Fibroblast of peridontal ligament (primary cell): ENCODE data around the gene RAB6B.

ENCODE experiments used
- DNase-seq: peaks from one replicate; pipeline ENCODE4 v3.0.0-alpha.2; 2010; ENCODE audit errors: extremely low read depth

Gene RAB6B

DNA sequence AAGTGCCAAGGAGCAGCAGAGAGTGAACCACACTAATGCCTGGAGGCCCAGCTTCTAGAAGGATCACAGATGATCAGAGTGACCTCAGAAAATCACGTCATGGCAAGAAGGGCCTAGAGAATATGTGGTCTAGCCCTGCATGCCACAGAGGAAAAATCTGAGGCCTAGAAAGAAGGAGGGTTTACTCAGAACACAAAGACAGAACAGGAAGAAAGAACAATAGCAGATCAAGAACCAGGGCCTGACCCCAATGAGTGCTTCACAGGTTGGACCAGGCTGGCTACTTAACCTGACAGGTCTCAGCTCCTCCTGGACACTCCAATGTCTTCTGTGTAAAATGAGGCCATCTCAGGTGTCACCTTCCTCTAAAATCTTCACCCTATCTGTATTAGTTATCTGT is 14.2 kb downstream of the RAB6B start:
- no peak for DNase-seq

DNA sequence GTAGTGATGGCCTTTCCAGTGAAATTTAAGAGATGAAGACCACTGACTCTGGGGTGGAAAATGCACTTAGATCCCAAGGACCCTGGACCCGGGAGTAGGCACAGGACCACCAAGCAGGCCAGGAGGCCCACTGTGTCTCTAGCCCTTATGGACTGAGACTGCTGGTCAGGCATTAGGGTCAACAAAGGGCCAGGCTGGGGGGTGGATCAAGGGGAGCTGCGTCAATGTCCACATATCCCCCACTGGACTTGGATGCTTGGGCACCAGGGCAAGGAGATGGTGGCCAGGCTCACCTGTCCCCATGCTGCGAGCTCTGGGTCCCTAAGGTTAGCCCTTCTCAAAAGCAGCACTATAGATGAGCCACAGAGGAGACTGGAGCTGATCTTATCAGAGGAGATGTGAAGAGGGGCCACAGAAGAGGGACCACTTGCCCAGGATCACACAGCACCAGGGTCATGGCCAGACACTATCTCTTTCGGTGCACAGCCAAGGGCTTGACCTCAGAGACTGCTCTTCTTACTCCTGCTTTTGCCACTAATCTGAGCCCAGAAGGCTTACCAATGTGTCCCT is 14.7 kb downstream of the RAB6B start:
- DNase-seq: no peak

DNA sequence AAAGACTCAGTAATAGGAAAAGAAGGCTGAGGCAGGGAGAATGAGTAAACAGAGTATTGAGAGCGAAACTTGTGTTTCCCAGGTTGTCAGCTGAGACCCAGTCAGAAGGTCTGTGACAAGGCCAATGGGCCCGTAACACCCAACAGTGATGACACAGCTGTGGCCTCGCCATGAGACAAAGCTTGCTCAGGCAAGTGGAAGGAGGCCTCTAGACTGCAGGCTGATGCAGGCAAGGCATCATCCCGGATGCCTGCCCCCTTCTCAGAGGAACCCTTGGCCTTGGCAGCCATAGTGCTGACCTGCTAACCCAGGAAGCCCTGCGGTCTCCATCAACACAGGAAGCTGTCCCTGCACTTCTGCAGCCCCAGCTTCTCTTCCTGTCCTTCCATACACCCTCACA is 15.4 kb downstream of the RAB6B start:
- no peak for DNase-seq

DNA sequence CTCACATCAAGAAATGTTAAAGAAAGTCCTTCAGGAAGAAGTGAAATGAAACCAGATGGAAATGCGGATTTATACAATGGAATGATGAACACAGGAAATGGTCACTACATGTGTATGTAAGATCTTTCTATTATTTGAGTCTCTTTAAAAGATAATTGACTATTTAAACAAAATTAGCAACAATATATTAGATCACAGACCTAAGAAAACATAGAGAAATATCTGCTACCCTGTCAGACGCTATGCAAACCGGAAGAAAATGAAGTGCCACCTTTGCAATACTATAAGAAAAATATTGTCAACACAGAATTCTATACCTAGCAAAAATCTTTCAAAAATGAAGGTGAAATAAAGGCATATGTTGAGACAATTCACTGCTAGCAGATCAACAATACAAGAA is 17.2 kb downstream of the RAB6B start:
- DNase-seq: no peak

DNA sequence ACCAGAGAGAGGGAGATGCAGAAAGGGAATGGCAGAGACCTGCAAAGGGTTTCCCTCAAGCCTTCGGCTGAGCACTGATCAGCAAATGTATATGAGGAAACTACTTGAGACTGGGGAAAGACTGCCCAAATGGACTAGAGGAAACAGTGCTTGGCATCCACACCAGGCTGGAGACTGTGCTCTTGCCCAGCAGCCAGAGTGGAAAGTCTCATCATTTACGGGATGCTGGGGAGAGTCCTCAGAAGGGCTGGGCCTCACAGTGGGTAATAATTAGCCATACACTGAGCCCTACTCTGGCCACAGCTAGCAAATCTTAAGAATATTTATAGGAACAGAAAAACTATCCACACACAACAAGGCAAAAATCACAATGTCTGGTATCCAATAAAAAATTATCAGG is 18.5 kb downstream of the RAB6B start:
- no peak for DNase-seq

DNA sequence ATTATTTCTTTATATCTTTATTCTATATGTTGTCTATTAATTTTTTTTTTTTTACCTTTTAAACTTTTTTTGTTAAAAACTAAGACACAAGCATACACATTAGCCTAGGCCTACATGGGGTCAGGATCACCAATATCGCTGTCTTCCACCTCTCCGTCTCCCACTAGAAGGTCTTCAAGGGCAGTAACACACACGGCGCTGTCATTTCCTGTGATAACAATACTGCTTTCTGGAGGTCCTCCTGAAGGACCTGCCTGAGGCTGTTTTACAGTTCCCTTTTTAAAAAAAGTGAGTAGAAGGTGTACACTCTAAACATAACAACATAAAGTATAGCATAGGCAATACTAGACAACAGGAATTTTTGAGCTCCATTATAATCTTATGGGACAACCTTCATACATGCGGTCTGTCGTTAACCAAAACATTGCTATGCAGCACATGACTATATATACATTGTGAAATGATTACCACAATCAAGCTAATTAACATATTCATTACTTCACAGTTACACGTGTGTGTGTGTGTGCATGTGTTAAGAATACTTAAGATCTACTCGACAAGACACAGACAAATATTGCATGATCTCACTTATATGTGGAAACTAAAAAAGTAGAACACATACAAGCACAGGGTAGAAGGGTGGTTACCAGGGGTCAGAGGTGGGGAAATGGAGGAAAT is 20.8 kb downstream of the RAB6B start:
- DNase-seq: no peak

DNA sequence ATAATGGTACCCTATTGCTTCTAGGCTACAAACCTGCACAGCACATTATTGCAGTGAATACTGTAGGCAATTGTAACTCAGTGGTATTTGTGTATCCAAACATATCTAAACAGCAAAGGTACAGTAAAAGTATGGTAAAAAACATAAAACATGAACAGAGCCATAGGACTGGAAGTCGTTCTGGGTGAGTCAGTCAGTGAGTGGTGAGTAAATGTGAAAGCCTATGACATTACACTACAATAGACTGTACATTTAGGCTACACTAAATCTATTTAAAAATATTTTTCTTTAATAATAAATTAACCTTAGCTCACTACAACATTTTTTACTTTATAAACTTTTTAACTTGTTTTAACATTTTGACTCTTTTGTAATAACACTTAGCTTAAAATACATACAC is 21.3 kb downstream of the RAB6B start:
- no peak for DNase-seq

DNA sequence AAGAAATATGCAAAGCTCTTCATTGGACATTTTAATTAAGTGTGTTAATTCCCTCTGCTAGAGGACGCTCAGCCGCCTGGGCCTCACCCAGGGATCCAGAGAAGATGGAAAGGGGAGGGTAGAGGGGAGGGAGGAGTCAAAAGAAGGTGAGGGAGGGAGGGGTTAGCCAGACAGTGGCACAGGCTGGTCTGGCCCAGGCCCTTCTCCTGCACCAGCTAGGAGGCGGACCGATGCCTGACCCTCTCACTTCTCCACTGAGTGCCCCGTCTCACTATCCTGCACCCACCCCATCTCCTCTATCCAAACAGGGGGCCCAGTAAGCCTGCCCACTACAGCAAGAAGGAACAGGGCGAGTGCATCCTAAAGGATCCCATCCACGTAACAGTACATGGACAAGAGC is 22.9 kb downstream of the RAB6B start:
- DNase-seq: no peak

DNA sequence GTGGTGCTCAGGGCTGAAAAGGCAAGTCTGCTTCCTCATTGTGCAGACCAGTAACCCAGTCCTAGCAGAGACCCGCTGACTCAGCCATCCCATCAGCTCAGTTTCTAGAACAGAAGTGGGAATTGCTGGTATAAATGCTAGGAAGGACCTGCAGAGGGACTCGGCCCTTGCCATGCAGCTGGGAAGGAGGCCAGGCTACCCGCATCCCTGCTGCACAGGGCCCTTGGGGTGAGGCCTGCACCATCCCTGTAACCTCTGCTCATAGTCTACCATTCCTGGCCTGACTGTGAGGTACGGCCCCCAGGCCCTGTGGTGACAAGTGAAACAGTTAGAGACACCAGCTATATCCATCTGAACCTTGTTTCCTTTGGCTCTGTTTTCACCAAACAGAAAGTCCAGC is 23.5 kb downstream of the RAB6B start:
- DNase-seq: no peak

DNA sequence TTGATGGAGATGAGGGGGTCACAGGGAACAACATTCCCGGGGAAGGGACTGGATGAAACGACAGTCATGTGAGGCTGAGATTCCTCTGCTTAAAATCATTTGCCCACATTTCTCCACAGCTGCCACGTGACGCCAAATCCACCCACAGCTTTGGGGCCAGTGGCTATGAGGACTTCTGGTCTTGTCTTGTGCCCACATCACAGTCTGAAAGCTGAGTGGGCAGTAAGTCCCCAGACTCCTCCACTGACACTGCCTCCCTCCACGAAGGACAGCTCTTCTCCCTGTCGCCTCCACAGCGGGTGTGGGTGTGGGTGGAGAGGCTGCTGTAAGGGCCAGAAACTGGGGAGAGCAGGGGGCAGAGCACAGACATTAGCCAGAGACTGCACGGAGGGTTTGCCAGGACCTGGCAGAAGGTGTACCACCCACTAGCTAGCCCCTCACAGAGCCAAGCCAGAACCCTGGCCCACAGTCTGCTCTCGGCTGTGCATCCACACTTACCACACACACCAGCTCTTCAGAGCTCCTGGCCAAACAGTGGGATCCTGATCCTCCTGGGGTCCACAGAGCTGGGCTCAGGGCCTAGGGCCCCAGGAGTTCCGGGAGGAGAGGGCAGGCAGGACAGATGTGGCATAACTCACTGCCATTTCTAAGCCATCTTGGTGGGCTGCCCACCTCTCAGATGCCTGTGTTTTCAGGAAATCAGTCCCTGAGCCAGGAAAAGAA is 24.2 kb downstream of the RAB6B start:
- no peak for DNase-seq

DNA sequence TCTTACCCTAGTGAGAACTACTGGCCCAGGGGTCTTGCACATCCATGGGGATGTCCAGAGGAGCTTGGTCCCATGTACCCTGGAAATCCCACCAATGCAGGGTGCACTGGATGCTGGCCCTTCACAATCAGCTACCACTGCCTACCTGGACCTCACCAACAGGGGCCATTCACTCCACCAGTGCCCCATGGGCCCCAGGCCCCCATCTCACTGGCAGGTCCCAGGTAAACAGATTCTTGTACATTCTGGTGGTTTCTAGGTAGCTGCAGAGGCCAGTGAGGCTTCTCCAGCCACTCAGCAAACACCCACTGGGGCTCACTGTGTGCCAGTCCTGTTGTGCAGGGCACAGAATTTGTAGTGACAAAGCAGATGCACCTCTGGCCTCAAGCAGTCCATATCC is 24.9 kb downstream of the RAB6B start:
- DNase-seq: no peak

DNA sequence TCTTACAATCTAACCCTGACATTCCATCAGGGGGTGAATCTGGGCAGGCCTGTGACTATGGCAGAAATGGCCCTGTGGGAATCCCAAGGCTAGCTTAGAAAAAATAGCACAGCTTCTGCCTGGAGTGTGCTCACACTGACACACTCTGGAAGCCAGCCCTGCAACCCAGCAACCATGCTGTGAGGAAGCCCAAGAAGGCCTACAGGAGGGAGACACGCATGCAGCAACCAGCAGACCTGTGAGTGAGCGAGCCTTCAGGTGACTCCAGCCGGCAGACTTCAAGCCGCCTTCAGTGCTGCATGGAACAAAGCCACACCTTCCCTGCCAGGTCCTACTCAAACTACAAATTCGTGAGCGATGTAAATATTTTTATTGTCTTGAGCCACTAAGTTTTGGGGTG is 26.1 kb downstream of the RAB6B start:
- DNase-seq: no peak

DNA sequence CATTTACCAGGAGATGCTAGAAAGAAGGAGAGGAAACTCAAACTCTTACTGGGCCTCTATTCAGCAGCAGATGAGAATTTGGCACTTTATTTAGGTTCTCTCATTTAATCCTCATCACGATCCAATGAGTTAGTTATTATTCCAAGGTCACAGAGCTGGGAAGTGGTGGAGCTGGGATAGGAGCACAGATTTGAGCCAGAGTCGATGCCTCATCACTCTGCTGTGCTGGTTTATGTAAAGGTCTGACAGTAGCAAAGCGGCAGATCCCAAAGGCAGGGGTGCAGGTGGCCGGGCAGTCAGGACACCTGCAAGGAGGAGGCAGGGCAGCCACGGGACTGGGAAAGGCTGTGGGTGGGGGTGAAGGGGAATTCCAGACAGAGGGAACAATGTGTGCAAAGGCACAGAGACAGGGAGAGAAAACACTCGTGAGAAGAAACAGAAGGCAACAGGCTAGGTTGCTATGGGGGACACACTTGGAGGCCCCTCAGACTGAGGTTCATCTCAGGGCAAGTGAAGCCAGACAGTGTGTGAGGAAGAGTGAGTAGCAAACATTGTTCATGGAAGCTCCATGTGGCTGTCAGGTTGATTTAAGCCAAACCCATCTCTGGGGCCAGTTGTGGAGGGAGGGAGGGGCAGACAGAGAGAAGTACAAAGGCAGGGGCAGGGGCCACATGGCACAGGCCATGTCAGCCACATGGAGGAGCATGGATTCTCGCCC is 26.8 kb downstream of the RAB6B start:
- DNase-seq: no peak

DNA sequence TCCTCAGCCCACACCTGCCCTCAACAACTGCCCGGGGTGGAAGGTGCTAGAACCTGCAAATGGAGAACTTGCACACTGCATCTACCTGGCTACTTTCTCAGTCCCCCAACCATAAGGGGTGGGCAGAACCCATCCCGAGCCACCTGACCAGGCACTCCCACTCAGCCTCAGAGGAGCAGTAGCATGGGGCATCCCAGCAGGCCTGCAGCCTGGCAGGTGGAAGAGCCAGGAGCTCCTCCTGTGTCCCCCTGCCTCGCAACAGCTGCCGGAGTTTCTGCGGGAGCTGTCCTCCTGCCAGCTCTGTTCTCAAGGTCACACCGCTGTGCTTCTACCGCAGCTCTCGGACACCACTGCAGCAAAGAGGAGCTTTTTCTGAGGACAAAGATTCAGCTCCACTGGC is 27.5 kb downstream of the RAB6B start:
- DNase-seq: no peak

DNA sequence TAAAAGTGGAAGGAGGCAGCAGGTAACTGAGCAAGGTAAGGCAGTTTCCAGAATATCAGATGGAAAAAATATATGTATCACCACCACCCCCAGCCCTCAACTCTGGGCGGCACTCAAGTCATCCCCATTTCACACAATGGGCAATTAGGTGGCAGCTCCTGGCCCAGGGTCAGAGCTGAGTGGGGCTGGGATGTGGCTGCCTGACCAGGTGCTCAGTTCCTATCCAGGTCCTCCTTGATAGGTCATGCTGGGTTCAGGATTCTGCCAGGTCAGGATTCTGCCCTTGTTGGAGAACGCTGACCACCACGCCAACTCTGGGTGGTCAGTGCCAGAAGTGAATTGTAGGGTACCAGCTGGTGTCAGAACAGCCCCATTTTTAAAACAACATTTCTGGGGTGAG is 29.5 kb downstream of the RAB6B start:
- DNase-seq: no peak

DNA sequence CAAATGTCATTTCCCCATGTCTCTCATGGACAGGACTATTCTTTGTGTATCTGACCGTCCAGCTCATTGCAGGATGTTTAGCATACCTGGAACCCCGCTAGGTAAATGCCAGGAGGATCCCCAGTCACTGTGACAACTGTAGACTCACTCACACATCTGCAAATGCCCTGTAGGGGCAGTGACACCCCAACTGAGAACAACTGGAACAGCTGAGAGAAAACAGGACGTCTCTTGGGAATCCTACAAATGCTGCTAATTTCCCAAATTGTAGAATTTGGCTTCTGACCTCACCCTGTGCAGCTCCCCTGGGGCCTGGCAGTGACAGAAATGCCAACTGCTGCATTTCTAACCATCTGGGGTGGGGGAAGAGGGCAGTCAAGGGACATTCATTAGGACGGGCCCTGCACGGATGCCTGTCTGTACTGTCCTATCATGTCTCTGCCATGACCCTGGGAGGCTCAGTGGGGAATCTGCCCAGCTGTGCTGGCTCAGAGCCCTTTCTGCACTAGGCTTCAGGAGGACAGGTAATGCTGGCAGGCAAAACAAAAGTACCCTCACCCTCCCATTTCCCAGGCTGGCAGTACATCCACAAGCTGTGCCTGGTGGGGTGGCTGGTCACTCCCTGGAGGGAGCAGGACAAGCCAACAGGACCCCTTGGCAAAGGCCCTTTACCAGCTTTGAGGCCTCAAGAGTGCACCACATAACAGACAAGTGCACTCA is 30.4 kb downstream of the RAB6B start:
- no peak for DNase-seq

DNA sequence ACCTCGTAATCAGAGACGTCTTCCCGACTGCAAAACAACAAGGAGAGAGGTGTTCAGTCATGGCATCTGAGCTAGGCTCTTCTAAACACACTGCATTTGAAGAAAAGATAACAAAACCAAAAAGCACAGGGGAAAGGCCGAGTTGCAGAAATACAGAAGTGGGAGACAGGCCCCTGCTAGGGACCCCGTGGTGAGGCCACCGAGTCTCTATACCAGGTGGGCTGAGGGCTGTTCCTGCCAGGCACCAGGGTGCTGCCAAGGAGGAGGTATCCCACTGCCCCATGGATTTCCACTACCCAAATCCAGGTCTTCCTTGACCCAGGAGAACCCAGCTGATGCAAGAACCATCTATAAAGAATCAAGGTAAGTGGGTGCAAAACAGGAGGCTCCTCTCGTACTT is 31.1 kb downstream of the RAB6B start:
- DNase-seq: no peak

DNA sequence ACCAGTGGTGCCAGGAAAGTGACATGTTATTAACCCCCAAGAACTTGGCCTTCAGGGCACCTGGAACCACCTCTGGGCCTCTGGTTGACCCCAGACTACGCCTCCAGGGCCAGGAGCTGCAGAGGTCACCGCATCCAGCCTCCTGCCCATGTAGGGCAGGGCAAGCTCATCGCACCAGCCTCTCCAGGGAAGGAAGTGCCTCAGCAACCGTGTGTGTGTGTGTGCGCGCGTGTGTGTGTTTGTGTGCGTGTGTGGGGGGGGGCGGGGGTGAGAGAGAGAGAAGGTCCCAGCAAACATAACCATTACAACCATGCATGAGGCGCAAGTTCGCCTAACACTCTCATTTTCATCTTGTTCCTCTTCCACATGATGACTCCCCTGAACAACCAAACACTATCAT is 31.8 kb downstream of the RAB6B start:
- DNase-seq: no peak

DNA sequence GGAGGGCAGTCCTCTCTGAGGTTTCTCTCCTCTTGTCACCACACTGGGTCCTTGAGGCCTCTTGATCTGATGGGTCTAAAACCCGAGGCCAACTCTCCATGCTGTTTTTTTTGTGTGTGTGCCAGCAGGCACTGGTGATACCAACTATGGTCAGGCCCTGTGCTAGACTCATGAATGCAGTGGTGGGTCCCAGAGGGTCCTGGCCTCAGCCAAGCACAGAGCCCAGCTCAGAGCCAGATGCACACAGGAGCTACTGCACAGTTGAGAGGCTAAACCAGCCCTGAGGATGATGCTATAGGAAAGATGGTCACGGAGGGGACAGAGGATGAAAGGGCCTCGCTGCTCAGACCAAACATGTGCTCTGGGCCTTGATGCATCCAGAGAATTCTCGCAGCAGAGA is 33.5 kb downstream of the RAB6B start:
- no peak for DNase-seq

DNA sequence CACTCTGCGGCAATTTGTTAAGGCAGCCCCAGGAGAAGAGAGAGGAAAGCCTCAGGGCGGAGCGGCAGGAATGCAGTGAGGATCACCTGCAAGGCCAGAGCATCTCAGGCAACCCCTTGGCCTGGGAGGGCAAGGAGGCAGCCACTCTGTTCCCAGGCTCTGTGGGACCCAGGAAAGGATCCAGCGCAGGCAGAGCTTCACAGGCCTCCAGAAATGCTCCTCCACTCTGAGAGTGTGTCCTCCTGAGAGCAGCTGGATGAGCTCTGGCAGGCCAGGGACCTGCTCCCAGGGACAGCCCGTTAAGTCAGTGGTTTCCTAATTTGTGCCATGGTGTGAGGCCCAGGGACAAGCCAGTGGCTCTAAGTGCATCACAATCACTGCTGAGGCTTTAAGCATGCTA is 35.2 kb downstream of the RAB6B start:
- DNase-seq: no peak

DNA sequence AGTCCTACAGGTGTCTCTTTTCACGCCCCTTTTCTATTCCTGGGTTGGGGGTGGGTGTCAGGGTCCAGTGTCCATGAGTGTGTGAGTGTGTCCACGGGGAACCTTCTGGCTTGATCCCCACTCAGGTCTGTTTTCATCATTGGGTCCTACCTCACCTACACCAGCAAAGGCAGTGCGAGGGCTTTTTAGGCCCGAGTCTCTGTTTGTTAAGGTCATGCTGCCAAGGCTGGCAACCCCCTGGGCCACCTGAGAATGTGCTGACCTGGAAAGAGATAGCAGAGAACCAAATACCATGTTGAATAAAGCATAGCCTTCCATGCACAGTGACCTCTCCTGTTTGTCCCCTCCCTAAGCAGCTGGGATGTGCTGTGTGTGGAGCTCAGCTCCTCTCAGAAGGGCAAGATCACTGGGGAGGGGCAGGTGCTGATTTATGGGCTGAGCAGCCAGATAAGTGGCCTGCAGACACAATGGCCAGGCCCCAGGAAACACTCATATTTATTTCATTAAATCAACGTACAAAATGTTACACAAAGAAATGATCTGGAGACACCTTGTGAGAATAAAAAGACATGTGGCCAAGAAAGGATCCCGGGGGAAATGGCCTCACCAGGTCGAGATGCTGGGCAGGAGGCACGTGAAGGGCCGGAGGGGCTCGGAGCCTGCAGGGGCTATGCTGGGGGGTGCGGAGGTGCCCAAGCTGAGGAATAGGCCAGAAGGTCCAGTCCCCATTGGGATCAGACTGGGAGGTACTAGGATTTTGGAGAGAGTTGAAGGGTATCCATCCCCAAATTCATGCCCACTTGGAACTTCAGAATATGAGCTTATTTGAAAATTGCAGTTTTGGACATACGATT is 36.1 kb downstream of the RAB6B start:
- no peak for DNase-seq
